H1 (cell line): ENCODE results near the gene SPATA16.

Experiments
- BACH1 ChIP-seq: IDR thresholded peaks from 2 replicates; pipeline ENCODE4 v1.6.1; 2012; ENCODE audit warnings: low read length, improper control_type of control experiment
- CEBPB ChIP-seq: IDR thresholded peaks from 2 replicates; pipeline ENCODE4 v1.6.1; 2012; ENCODE audit warnings: low read depth, low read length
- HDAC2 ChIP-seq, 2 experiments: fragments of 300-600 bp in 1 of 2; sonication (generic) in 1 of 2; IDR thresholded peaks; 2 replicates each; pipeline ENCODE4 v1.6.1; 2011 to 2012; ENCODE audit warnings: low read depth in 2 of 2, low read length in 2 of 2, mild to moderate bottlenecking in 2 of 2, moderate library complexity in 2 of 2, borderline replicate concordance in 1 of 2, inconsistent platforms in 1 of 2
- HDAC6 ChIP-seq: IDR thresholded peaks from one replicate; pipeline ENCODE4 v1.7.1; 2012; ENCODE audit warnings: low read depth, mild to moderate bottlenecking, inconsistent platforms, low read length, moderate library complexity
- JUN ChIP-seq: IDR thresholded peaks from 2 replicates; pipeline ENCODE4 v1.6.1; 2011; ENCODE audit warnings: low read depth, mild to moderate bottlenecking, improper control_type of control experiment, low read length
- JUND ChIP-seq: IDR thresholded peaks from 2 replicates; pipeline ENCODE4 v1.6.1; 2011; ENCODE audit warnings: mild to moderate bottlenecking, improper control_type of control experiment, low read length
- POLR2AphosphoS5 ChIP-seq: IDR thresholded peaks from 2 replicates; pipeline ENCODE4 v1.6.1; 2011; ENCODE audit warnings: low read depth, low read length
- RAD21 ChIP-seq, 2 experiments: IDR thresholded peaks in 1 of 2; conservative IDR thresholded peaks in 1 of 2; 2 replicates each; pipeline ENCODE4 v1.6.1; 2011; ENCODE audit warnings: low read depth in 2 of 2, low read length in 2 of 2, improper control_type of control experiment in 1 of 2, inconsistent platforms in 1 of 2, mild to moderate bottlenecking in 1 of 2, moderate library complexity in 1 of 2
- RFX5 ChIP-seq: IDR thresholded peaks from 2 replicates; pipeline ENCODE4 v1.6.1; 2011; ENCODE audit warnings: low read depth, low read length, improper control_type of control experiment, borderline replicate concordance
- SP2 ChIP-seq: IDR thresholded peaks from 2 replicates; pipeline ENCODE4 v1.6.1; 2012; ENCODE audit warnings: mild to moderate bottlenecking, low read length, inconsistent platforms
- TF ChIP-seq, protein P1 (sequence below), 3 experiments: IDR thresholded peaks; 1 replicate in 2 of 3; 2 replicates in 1 of 3; pipeline versions ENCODE4 v1.5.1 to v1.6.1; 2011; ENCODE audit warnings: low read length in 3 of 3, mild to moderate bottlenecking in 3 of 3, inconsistent platforms in 2 of 3, low read depth in 1 of 3, moderate library complexity in 1 of 3; ENCODE audit not compliant: insufficient read depth in 1 of 3; ENCODE audit errors: control extremely low read depth in 1 of 3

DNA sequence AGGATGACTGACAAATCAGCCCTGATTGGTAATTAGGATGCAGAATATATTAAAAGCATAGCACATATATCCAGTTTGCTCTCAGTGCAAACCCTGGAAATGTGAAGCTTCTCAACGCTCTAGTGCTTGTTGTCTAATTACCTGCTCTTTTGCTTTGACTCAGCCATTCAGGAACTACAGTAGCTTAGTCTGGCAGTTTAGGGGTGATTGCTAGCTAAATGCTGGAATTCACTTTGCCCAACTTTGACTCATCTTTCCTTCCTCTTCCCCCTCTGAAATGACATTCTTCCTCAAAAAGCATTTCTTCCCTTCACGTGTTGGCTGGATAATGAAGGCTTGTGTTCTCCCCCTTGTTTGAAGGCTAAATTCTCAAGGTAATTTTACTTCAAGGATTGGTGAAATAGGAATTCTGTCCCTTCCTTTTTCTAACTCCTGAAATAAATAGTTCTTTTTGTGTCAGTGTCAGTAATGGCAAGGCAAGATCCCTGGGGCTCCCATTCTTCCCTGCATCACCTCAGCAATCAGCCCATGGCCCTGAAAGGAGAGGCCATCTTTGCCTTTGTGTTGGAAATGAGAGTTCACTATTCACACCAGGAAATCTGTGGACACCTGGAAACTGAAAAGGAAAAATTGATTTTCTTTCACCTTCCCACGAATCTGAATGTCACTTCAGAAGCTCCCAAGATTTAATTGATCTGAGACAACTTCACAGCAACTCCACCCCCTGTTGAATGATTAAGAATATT is 286.9 kb downstream of the SPATA16 start:
- TF ChIP-seq, protein P1, sequence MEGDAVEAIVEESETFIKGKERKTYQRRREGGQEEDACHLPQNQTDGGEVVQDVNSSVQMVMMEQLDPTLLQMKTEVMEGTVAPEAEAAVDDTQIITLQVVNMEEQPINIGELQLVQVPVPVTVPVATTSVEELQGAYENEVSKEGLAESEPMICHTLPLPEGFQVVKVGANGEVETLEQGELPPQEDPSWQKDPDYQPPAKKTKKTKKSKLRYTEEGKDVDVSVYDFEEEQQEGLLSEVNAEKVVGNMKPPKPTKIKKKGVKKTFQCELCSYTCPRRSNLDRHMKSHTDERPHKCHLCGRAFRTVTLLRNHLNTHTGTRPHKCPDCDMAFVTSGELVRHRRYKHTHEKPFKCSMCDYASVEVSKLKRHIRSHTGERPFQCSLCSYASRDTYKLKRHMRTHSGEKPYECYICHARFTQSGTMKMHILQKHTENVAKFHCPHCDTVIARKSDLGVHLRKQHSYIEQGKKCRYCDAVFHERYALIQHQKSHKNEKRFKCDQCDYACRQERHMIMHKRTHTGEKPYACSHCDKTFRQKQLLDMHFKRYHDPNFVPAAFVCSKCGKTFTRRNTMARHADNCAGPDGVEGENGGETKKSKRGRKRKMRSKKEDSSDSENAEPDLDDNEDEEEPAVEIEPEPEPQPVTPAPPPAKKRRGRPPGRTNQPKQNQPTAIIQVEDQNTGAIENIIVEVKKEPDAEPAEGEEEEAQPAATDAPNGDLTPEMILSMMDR (IDR thresholded peaks at IDR 0.05; ENCODE audit: control extremely low read depth in 1 of 3, insufficient read depth in 1 of 3, low read depth in 1 of 3, low read length in 3 of 3), result no peak
- no peak for TF ChIP-seq HDAC2 (IDR thresholded peaks at IDR 0.05; ENCODE audit: borderline replicate concordance in 1 of 2, low read depth in 2 of 2, low read length in 2 of 2)
- TF ChIP-seq RAD21 (IDR thresholded peaks at IDR 0.05 in 1 of 2, conservative IDR thresholded peaks at IDR 0.05 in 1 of 2; ENCODE audit: low read depth in 2 of 2, low read length in 2 of 2), result no peak
- TF ChIP-seq JUN, result no peak
- TF ChIP-seq SP2, result no peak
- TF ChIP-seq CEBPB, result no peak
- no peak for TF ChIP-seq RFX5
- no peak for TF ChIP-seq BACH1
- no peak for TF ChIP-seq POLR2AphosphoS5
- no peak for TF ChIP-seq JUND
- TF ChIP-seq HDAC6, result no peak
